ENCODE measurements around the gene TK1.
A peak's percentile ranks its signal among the peaks of the same experiment; 100 is the strongest.
"Not testable (repeated sequence)": the region's sequence is repeated elsewhere in the genome, so short reads cannot be mapped to it uniquely, and the experiment has no call there.

TK1 gene

GRCh38 chr17:78148286-78149016 lies 38.4 kb downstream of the TK1 start:
- DNase-seq, result no peak

- peak in 1 of 2 donors; percentile 72 for DNase-seq
Measured at GRCh38 chr17:78147315-78147998, 39.4 kb downstream of the TK1 start.

- DNase-seq, result no peak
Measured at GRCh38 chr17:78146881-78147280, 40.0 kb downstream of the TK1 start.

- DNase-seq, result no peak
Measured at GRCh38 chr17:78146471-78146869, 40.4 kb downstream of the TK1 start.

GRCh38 chr17:78144736-78145641 lies 41.9 kb downstream of the TK1 start:
- no peak for DNase-seq

GRCh38 chr17:78144147-78144719 lies 42.6 kb downstream of the TK1 start:
- DNase-seq, result peak; percentile 28 to 68

- no peak for DNase-seq
Measured at GRCh38 chr17:78143214-78144146, 43.4 kb downstream of the TK1 start.

GRCh38 chr17:78142119-78142861 lies 44.6 kb downstream of the TK1 start:
- DNase-seq, result no peak

GRCh38 chr17:78141437-78142118 lies 45.3 kb downstream of the TK1 start:
- no peak for DNase-seq

- DNase-seq, result peak; percentile 97
Measured at GRCh38 chr17:78140169-78141051, 46.4 kb downstream of the TK1 start.

GRCh38 chr17:78139861-78140168 lies 47.0 kb downstream of the TK1 start:
- not testable (repeated sequence) for DNase-seq

GRCh38 chr17:78138204-78139060 lies 48.4 kb downstream of the TK1 start:
- no peak for DNase-seq

GRCh38 chr17:78137392-78138203 lies 49.3 kb downstream of the TK1 start:
- peak in 1 of 2 donors; percentile 41 for DNase-seq

GRCh38 chr17:78135858-78136500 lies 50.9 kb downstream of the TK1 start:
- DNase-seq, result no peak

GRCh38 chr17:78134899-78135385 lies 51.9 kb downstream of the TK1 start:
- DNase-seq, result no peak

GRCh38 chr17:78133971-78134898 lies 52.6 kb downstream of the TK1 start:
- peak; percentile 85 to 90 for DNase-seq

All from CD4-positive, alpha-beta T cell treated with Interferon alpha-2 for 1 hour (primary cell).